GM12878 (cell line): Measurements from ENCODE around the gene ZNF385D. TPM values are rescaled to one million over a fixed set of nuclear protein-coding genes. Genes with fewer than 3 reads are reported as not detected.

Experiments used
- ATAC-seq: fragments of 200-7000 bp; cut with Tn5 transposase; 3 replicates; pipeline ENCODE4 v1.9.1; 2020; ENCODE audit warnings: mild to moderate bottlenecking, moderate library complexity
- BruUV-seq: library from RNA; stranded (reverse); fragments of 400-500 nt; replicated peaks from 2 replicates; lab custom pipeline; 2021; lab: Mats Ljungman, UMichigan
- CTCF ChIA-PET: fragments of 300-600 bp; sonication (Branson Sonifier 250); formaldehyde crosslinking; extraction: SDS; loops from one replicate; lab custom pipeline; 2021; ENCODE audit warnings: inconsistent platforms; lab: Yijun Ruan, JAX
- POLR2A ChIA-PET: fragments of 350-600 bp; formaldehyde crosslinking; extraction: SDS; loops from one replicate; lab custom pipeline; 2021; ENCODE audit warnings: inconsistent platforms; lab: Charles Lee
- RAD21 ChIA-PET: fragments of 300-600 bp; sonication (Branson Sonifier 250); formaldehyde crosslinking; loops from one replicate; lab custom pipeline; 2023; ENCODE audit warnings: antibody characterized with exemption; ENCODE audit not compliant: unreplicated experiment; lab: Charles Lee
- SMC1A ChIA-PET: fragments of 300-600 bp; sonication (Branson Sonifier 250); formaldehyde crosslinking; loops from one replicate; lab custom pipeline; 2023; ENCODE audit not compliant: unreplicated experiment, uncharacterized antibody; lab: Charles Lee
- DNase-seq: peaks from one replicate; pipeline ENCODE4 v3.0.0-alpha.2; 2011; ENCODE audit warnings: low read depth, low spot score
- FAIRE-seq: peaks from 3 replicates; lab custom pipeline; 2011; peaks lifted over from hg19 to GRCh38; lab: Jason Lieb, UNC
- H2AFZ ChIP-seq: 2 replicates; pipeline ENCODE4 v1.6.0; 2011; ENCODE audit warnings: low read depth, low read length, control low read depth; ENCODE audit not compliant: control insufficient read depth
- H3K27ac ChIP-seq: 2 replicates; pipeline ENCODE4 v1.5.1; 2011; ENCODE audit warnings: control low read depth; ENCODE audit not compliant: control insufficient read depth, insufficient read depth
- H3K27me3 ChIP-seq, 2 experiments: replicated peaks in 1 of 2; 2 replicates each; pipeline versions ENCODE4 v1.6.0 to v1.6.1; 2011; ENCODE audit warnings: low read length in 1 of 2; ENCODE audit not compliant: control insufficient read depth in 2 of 2, insufficient read depth in 2 of 2
- H3K36me3 ChIP-seq, 2 experiments: 2 replicates each; pipeline ENCODE4 v1.5.1; 2011; ENCODE audit warnings: low read length in 1 of 2; ENCODE audit not compliant: control insufficient read depth in 2 of 2, insufficient read depth in 2 of 2
- H3K4me1 ChIP-seq: 2 replicates; pipeline ENCODE4 v1.6.1; 2011; ENCODE audit warnings: mild to moderate bottlenecking, low read length, moderate library complexity, mixed read lengths; ENCODE audit not compliant: control insufficient read depth, insufficient read depth
- H3K4me2 ChIP-seq: 2 replicates; pipeline ENCODE4 v1.6.0; 2011; ENCODE audit warnings: control low read depth; ENCODE audit not compliant: control insufficient read depth, insufficient read depth
- H3K4me3 ChIP-seq: fragments of 200-600 bp; sonication (generic); 2 replicates; pipeline ENCODE4 v1.5.1; 2016
- H3K79me2 ChIP-seq: 2 replicates; pipeline ENCODE4 v1.6.0; 2011; ENCODE audit warnings: low read length; ENCODE audit not compliant: control insufficient read depth, insufficient read depth
- H3K9ac ChIP-seq: 2 replicates; pipeline ENCODE4 v1.8.0; 2011; ENCODE audit warnings: low read length, control low read depth, mixed read lengths; ENCODE audit not compliant: control insufficient read depth, insufficient read depth
- H3K9me3 ChIP-seq: replicated peaks from 3 replicates; pipeline ENCODE4 v1.5.1; 2011; ENCODE audit warnings: mild to moderate bottlenecking, low read length; ENCODE audit not compliant: control insufficient read depth, insufficient read depth
- H4K20me1 ChIP-seq: 2 replicates; pipeline ENCODE4 v1.6.0; 2011; ENCODE audit not compliant: control insufficient read depth, insufficient read depth
- EZH2 ChIP-seq: IDR thresholded peaks from 2 replicates; pipeline ENCODE4 v1.6.1; 2012; ENCODE audit warnings: low read depth, mild to moderate bottlenecking, control low read depth, inconsistent platforms, low read length, borderline replicate concordance; ENCODE audit not compliant: control insufficient read depth
- HDAC2 ChIP-seq: fragments of 200-600 bp; sonication (generic); IDR thresholded peaks from 2 replicates; pipeline ENCODE4 v1.6.1; 2017
- IRF4 ChIP-seq: IDR thresholded peaks from 2 replicates; pipeline ENCODE4 v1.6.1; 2011; ENCODE audit warnings: low read depth, low read length
- KLF5 ChIP-seq: fragments of 450-650 bp; IDR thresholded peaks from 2 replicates; pipeline ENCODE4 v1.6.1; 2014; ENCODE audit warnings: mild to moderate bottlenecking; ENCODE audit not compliant: partially characterized antibody
- MEF2B ChIP-seq: fragments of 450-650 bp; IDR thresholded peaks from 2 replicates; pipeline ENCODE4 v1.6.1; 2018; ENCODE audit warnings: mild to moderate bottlenecking, moderate library complexity; ENCODE audit not compliant: partially characterized antibody, poor library complexity, severe bottlenecking
- POU2F2 ChIP-seq: IDR thresholded peaks from 3 replicates; pipeline ENCODE4 v1.6.1; 2011; ENCODE audit warnings: low read depth, mild to moderate bottlenecking, low read length, borderline replicate concordance
- SRF ChIP-seq, 2 experiments: IDR thresholded peaks; 2 replicates each; pipeline ENCODE4 v1.6.1; 2011; ENCODE audit warnings: low read depth in 2 of 2, low read length in 2 of 2, mild to moderate bottlenecking in 1 of 2, moderate library complexity in 1 of 2
- WRNIP1 ChIP-seq: IDR thresholded peaks from 2 replicates; pipeline ENCODE4 v1.6.1; 2011; ENCODE audit warnings: low read depth, low read length, improper control_type of control experiment, borderline replicate concordance
- ZBED1 ChIP-seq: IDR thresholded peaks from 2 replicates; pipeline ENCODE4 v1.6.1; 2016; ENCODE audit warnings: borderline replicate concordance
- WGBS: methylation state at CpG from one replicate; pipeline ENCODE4 v1.1.6; 2016; ENCODE audit warnings: low lambda C conversion rate; ENCODE audit not compliant: insufficient replicate concordance, insufficient coverage; ENCODE audit errors: missing lambda C conversion rate; 5-methylcytosine and 5-hydroxymethylcytosine counted together
- in situ Hi-C: fragments of 300-500 bp; cut with MboI; formaldehyde crosslinking; loops from 9 replicates; pipeline ENCODE4 v1.14.3; 2018; ENCODE audit warnings: mixed read lengths
- intact Hi-C: fragments of 100-400 bp; cut with micrococcal nuclease; formaldehyde crosslinking; loops from one replicate; pipeline ENCODE4 v1.14.2; 2022; ENCODE audit not compliant: unreplicated experiment
- polyA plus RNA-seq, 11 experiments: library from polyadenylated mRNA; depleted of rRNA in 4 of 11; unstranded in 6 of 11; stranded (reverse) in 5 of 11; fragments of >200 nt; fragmentation: Nextera tagmentation in 4 of 11; fragmentation: Illumina TruSeq in 1 of 11; extraction: Ambion mirVana in 4 of 11; extraction: Trizol in 1 of 11; gene quantifications; 1 replicate in 1 of 11; 2 replicates in 10 of 11; pipeline versions ENCODE4 v1.2.1 to v1.2.3, GENCODE V29; 2011 to 2016; ENCODE audit warnings: inconsistent platforms in 2 of 11, missing spikeins in 2 of 11, low read depth in 1 of 11
- total RNA-seq, 4 experiments: library from RNA; depleted of rRNA in 3 of 4; stranded (reverse); fragments of >200 nt in 3 of 4; fragmentation: Illumina TruSeq in 1 of 4; extraction: Trizol in 1 of 4; gene quantifications; 2 replicates each; pipeline versions ENCODE4 v1.2.1 to v1.2.3, GENCODE V29; 2013 to 2021
- TF ChIP-seq, protein P1 (sequence below): IDR thresholded peaks from 2 replicates; pipeline ENCODE4 v1.6.1; 2012; ENCODE audit warnings: improper control_type of control experiment, low read depth, low read length; ENCODE audit not compliant: insufficient replicate concordance
- TF ChIP-seq, protein P2 (sequence below): IDR thresholded peaks from 2 replicates; pipeline ENCODE4 v1.6.1; 2011; ENCODE audit warnings: borderline replicate concordance, low read depth, mild to moderate bottlenecking, moderate library complexity, mixed read lengths, low read length; ENCODE audit not compliant: insufficient read depth; ENCODE audit errors: extremely low read length
- TF ChIP-seq, protein P3 (sequence below): fragments of 450-650 bp; IDR thresholded peaks from 2 replicates; pipeline ENCODE4 v1.6.1; 2017; ENCODE audit warnings: mild to moderate bottlenecking, moderate library complexity

ZNF385D gene
- total and polyA plus RNA-seq, 10 of the 15 experiments (the other 5 are each of a cell fraction or from before 2014, with no cell fraction given), result 0.01 to 0.62 (median 0.18) TPM; not detected in 5

DNA sequence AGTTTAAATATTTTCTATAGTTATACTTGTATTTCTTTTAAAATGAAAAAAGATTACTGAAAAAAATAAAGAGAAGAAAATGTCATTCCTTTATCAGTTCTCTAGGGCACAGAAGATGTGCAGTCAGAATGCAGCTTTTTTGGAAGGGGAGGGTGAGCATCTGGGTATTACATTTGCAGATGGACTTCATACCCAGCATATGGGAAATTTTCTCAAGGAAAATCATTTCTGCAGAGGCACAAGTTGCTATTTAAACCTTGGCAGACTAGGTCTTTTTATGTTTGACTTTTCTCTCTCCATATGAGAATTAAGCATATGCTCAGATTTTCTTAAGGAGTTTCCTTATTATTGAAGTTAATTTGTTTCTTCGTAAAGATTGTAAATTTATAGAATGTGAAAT is 39.5 kb upstream of the ZNF385D start:
- H3K4me1 ChIP-seq, result no peaks in the 10 kb centered on the region
- ATAC-seq, result no peak
- no peak overlapping the region for H2AFZ ChIP-seq
- DNase-seq, result no peak
- H3K4me3 ChIP-seq, result no peak overlapping the region
- ChIA-PET SMC1A (no interaction called here), CTCF (no interaction called here), POLR2A (no interaction called here), RAD21 (interaction anchor here (1.3 kb wide), 1 partner anchor 9 kb away, joined by 3 read pairs; no protein-coding TSS in a partner anchor)
- intact Hi-C loops, result no loop called here
- H3K9me3 ChIP-seq, result no peaks in the 10 kb centered on the region
- BruUV-seq, result no TSS peak
- H3K9ac ChIP-seq, result no peak overlapping the region
- FAIRE-seq, result no peak
- H4K20me1 ChIP-seq, result no peaks in the 10 kb centered on the region
- WGBS, result 45% methylated on average over 1 of the region's 1 CpG
- no peaks in the 10 kb centered on the region for H3K79me2 ChIP-seq
- no peaks in the 10 kb centered on the region for H3K27me3 ChIP-seq
- no peaks in the 10 kb centered on the region for H3K36me3 ChIP-seq
- no peak overlapping the region for H3K4me2 ChIP-seq
- in situ Hi-C loops, result no loop called here
- no peak overlapping the region for H3K27ac ChIP-seq
- TF ChIP-seq, protein P1, sequence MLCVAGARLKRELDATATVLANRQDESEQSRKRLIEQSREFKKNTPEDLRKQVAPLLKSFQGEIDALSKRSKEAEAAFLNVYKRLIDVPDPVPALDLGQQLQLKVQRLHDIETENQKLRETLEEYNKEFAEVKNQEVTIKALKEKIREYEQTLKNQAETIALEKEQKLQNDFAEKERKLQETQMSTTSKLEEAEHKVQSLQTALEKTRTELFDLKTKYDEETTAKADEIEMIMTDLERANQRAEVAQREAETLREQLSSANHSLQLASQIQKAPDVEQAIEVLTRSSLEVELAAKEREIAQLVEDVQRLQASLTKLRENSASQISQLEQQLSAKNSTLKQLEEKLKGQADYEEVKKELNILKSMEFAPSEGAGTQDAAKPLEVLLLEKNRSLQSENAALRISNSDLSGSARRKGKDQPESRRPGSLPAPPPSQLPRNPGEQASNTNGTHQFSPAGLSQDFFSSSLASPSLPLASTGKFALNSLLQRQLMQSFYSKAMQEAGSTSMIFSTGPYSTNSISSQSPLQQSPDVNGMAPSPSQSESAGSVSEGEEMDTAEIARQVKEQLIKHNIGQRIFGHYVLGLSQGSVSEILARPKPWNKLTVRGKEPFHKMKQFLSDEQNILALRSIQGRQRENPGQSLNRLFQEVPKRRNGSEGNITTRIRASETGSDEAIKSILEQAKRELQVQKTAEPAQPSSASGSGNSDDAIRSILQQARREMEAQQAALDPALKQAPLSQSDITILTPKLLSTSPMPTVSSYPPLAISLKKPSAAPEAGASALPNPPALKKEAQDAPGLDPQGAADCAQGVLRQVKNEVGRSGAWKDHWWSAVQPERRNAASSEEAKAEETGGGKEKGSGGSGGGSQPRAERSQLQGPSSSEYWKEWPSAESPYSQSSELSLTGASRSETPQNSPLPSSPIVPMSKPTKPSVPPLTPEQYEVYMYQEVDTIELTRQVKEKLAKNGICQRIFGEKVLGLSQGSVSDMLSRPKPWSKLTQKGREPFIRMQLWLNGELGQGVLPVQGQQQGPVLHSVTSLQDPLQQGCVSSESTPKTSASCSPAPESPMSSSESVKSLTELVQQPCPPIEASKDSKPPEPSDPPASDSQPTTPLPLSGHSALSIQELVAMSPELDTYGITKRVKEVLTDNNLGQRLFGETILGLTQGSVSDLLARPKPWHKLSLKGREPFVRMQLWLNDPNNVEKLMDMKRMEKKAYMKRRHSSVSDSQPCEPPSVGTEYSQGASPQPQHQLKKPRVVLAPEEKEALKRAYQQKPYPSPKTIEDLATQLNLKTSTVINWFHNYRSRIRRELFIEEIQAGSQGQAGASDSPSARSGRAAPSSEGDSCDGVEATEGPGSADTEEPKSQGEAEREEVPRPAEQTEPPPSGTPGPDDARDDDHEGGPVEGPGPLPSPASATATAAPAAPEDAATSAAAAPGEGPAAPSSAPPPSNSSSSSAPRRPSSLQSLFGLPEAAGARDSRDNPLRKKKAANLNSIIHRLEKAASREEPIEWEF, result no peak
- TF ChIP-seq SRF (IDR thresholded peaks at IDR 0.05; ENCODE audit: low read depth in 2 of 2, low read length in 2 of 2) (no peak), POU2F2 (no peak), MEF2B (no peak), WRNIP1 (no peak), IRF4 (no peak), EZH2 (no peak), HDAC2 (no peak), ZBED1 (no peak), KLF5 (no peak)
- TF ChIP-seq, protein P2, sequence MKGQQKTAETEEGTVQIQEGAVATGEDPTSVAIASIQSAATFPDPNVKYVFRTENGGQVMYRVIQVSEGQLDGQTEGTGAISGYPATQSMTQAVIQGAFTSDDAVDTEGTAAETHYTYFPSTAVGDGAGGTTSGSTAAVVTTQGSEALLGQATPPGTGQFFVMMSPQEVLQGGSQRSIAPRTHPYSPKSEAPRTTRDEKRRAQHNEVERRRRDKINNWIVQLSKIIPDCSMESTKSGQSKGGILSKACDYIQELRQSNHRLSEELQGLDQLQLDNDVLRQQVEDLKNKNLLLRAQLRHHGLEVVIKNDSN, result no peak
- TF ChIP-seq, protein P3, sequence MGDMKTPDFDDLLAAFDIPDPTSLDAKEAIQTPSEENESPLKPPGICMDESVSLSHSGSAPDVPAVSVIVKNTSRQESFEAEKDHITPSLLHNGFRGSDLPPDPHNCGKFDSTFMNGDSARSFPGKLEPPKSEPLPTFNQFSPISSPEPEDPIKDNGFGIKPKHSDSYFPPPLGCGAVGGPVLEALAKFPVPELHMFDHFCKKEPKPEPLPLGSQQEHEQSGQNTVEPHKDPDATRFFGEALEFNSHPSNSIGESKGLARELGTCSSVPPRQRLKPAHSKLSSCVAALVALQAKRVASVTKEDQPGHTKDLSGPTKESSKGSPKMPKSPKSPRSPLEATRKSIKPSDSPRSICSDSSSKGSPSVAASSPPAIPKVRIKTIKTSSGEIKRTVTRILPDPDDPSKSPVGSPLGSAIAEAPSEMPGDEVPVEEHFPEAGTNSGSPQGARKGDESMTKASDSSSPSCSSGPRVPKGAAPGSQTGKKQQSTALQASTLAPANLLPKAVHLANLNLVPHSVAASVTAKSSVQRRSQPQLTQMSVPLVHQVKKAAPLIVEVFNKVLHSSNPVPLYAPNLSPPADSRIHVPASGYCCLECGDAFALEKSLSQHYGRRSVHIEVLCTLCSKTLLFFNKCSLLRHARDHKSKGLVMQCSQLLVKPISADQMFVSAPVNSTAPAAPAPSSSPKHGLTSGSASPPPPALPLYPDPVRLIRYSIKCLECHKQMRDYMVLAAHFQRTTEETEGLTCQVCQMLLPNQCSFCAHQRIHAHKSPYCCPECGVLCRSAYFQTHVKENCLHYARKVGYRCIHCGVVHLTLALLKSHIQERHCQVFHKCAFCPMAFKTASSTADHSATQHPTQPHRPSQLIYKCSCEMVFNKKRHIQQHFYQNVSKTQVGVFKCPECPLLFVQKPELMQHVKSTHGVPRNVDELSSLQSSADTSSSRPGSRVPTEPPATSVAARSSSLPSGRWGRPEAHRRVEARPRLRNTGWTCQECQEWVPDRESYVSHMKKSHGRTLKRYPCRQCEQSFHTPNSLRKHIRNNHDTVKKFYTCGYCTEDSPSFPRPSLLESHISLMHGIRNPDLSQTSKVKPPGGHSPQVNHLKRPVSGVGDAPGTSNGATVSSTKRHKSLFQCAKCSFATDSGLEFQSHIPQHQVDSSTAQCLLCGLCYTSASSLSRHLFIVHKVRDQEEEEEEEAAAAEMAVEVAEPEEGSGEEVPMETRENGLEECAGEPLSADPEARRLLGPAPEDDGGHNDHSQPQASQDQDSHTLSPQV, result no peak
